GM18499 (cell line): ENCODE measurements around the gene SUN1.

Source experiments
- ATAC-seq: cut with Tn5 transposase; IDR thresholded peaks from one replicate; pipeline ENCODE4 v1.9.1; 2021; ENCODE audit warnings: moderate number of reproducible peaks; ENCODE audit not compliant: insufficient read depth, unreplicated experiment

The SUN1 gene

GRCh38 chr7:875476-876076, 43.3 kb downstream of the SUN1 start:
- ATAC-seq = no peak

DNA sequence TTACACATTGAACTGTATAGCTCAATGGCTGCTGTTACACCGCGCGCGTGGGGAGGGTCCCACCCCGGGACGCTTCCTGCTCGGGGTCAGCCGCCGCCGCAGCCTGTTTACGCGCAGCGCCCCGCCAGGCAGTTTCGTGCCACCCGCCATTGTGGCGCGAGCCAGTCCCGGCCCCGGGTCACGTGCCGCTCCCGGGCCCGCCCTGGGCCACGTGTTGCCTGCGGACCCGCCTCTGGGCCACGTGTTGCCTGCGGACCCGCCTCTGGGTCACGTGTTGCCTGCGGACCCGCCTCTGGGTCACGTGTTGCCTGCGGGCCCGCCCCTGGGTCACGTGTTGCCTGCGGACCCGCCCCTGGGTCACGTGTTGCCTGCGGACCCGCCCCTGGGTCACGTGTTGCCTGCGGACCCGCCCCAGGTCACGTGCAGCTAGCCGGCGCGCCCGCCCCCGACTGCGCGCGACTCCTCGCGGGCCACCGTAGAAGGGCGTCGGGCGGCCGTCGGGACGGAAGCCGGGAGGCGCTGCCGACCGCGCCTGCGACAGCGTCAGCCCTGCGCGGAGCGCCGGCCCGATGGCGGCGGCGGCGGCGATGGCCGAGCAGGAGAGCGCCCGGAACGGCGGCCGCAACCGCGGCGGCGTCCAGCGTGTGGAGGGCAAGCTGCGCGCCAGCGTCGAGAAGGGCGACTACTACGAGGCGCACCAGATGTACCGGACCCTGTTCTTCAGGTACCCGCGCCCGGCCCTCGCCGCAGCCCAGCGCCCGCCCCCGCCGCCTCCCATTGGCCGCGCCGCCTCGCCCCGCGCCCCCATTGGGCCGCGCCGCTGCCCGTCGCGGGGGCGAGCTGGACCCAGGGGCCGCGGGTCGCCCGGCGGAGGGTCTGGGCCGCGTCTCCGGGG, 44.0 kb downstream of the SUN1 start, which contains the start of gene GET4:
GET4 (plus strand) TSS at position 478 of the 895 bp plus-strand sequence; CDS start at position 570, 92 bp downstream.
- ATAC-seq = no peak

- no peak for ATAC-seq
Measured at GRCh38 chr7:876972-877311, 44.7 kb downstream of the SUN1 start.

- ATAC-seq = no peak
Measured at GRCh38 chr7:877312-878232, 45.3 kb downstream of the SUN1 start.

DNA sequence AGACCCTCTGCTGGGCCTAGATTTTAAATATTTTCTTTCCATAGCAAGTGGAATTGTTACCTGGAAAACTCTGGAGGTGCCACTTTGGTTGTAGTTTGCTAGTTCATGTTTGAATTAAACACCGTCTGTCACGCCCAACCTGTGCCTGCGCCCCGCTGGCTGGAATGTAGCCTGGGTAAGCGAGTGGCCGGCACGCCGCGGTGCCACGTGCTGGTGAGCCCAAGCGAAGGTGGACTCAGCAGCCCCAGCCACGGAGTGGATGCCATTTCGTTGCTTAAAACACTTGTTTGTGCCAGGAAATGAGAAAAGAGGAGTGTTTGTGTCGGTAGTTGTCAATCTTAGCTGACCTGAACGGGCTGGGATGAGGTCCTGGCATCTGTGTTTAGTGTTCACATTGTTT, 46.8 kb downstream of the SUN1 start:
- ATAC-seq = no peak

- ATAC-seq = no peak
Measured at GRCh38 chr7:879706-880105, 47.4 kb downstream of the SUN1 start.

DNA sequence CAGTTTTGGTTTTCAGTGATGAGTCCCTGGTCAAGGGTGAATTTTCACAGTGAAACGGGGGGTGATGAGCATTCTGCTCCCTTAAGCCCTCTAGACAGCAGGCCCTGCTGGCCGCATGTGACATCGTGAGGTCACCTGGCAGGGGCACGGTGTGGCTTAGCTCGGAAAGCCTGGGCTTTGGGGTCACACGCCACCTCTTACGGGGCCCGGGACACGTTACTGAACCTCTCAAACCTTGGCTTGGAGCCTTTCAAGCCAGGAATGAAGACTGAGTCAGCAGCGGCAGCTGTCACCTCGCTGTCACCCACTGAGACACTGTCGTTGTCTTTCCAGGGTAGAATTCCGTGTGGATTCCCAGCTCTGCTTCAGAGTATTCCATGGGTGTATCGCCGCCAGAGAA, 48.2 kb downstream of the SUN1 start:
- no peak for ATAC-seq

DNA sequence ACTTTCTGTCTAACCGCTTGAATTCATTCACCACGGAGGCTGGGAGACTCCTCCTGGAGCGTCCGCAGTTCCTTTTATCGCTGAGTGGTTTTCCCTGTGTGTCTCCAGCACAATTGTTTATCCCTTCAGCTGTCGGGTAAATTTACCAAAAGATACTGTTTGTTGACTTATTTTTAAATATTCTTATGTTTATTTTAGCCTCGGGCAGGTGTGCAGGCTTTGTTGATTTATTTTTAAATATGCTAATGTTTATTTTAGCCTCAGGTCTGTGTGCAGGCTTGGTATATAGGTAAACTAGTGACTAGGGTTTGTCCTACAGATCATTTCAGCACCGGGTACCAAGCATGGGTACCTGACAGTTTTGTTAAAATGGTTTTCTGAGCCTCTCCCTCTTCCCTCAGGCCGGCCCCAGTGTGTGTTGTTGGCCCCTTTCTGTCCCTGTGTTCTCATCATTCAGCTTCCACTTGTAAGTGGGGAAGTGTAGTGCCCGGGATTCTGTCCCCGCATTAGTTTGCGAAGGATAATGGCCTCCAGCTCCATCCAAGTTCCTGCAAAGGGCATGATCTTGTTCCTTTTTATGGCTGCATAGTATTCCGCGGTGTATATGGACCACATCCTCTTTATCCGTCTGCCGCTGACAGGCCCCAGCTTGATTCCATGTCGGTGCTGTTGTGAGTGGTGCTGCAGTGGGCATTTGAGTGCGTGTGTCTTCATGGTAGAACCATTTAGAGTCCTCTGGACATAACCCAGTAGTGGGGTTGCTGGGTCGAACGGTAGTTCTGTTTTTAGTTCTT, 49.4 kb downstream of the SUN1 start:
- no peak for ATAC-seq

DNA sequence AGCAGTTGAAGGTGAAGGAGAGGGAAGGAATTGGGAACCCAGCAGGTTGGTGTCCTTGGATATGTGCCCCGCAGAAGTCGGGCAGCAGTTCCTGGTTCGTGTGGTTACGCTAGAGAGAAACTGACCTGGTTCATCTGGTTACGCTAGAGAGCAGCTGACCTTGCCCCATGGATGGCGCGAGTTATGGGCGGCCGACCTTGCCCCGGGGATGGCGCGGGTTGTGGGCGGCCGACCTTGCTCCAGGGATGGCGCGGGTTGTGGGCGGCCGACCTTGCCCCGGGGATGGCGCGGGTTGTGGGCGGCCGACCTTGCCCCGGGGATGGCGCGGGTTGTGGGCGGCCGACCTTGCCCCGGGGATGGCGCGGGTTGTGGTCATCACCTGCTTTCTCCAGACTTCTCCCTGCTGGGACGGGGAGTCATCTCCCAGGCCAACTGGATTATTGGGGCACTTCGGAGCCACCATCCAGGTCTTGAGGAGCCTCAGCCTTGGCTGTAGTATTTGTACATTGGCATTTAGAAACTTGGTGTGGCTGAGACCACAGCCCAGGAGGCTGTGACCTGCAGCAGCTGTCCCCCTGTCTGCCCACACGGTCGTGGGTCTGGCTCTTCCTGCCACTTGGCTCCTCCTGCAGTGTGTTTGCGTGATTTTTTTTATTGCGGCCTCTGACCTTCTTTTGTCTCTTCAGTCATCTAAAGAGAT, 50.2 kb downstream of the SUN1 start:
- ATAC-seq = no peak

GRCh38 chr7:883055-884021, 51.1 kb downstream of the SUN1 start:
- ATAC-seq = no peak

GRCh38 chr7:884191-885003, 52.1 kb downstream of the SUN1 start:
- no peak for ATAC-seq

DNA sequence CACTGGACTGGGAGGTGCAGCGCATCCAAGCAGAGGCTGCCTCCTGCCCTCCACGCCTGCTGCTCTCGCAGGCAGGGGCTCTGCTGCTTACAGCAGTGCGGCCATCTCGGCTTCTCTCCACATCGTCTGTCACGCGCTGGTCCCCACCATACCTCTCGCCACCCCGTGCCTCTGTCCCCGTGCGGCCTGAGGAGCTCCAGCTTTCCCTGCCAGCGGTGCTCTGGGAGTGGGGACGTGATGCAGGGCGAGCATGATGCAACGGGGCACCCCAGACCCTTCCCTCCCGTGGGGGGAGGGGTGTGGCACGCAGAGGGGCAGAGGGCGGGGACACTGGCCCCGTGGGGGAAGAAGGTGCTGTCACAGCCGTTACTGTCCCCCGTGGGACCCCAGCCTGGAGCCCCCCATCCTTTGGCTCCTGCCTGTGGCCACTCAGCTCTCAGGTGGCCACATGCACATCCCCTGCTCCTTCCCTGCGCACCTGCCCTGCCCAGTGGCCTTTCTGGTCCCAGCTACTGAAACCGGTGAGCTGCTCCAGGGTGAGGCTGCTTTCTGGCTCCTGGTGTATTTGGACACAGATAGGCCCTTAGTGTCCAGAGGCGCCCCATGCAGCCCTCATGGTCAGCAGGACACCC, 53.1 kb downstream of the SUN1 start:
- ATAC-seq = no peak

GRCh38 chr7:885893-886625, 53.8 kb downstream of the SUN1 start:
- ATAC-seq = no peak

DNA sequence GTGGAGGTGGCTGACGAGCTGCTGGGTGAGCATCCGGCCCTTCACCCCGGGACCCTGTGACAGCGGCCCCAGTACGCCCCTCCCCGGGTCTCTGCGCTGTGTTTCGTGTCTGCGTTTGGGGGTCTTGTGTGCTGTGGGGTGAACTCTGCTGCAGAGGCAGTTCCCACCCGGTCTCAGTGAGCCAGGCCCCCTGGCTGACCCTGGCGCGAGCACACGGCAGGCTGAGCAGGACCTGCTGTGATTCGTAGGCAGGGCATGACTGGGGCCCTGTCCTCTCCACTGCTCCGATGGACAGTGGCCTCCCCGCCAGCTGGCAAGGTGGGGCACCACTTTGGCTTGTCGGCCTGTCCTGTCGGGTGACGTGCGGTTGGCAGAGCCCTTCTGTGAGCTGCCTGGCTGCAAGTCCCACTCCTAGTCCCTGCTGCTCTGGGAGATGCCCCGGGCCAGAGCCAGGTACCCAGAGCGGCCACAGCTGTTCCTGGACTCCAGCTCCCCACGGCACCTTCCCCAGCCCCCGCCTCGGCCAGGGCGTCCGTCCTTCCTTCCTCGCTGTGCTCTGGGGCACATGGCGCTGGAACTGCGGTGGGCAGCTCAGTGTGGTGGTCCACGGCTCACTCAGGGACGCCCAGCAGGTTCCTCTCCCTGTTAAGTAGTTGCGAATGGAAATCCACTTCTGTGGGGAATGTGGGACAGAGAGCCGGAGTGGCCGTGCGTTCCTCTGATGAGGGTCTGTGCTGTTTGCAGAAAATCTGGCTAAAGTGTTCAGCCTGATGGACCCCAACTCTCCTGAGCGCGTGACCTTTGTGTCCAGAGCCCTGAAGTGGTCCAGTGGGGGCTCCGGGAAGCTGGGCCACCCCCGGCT, 54.6 kb downstream of the SUN1 start:
- no peak for ATAC-seq

DNA sequence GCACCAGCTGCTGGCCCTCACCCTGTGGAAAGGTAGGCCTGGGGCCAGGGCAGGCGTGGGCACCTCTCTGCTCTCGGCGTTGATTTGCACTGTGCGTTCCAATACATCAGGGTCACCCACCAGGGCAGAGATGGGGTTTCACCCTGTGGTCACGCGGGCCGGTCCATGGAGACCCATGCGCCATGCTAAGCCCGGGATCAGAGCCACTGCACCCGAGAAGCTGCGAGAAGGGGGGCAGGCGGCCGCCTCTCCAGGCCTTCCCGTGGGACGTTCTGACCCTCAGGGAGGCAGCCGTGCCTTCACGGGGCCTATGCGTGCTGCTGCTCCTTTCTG, 55.2 kb downstream of the SUN1 start:
- ATAC-seq = no peak
